KOPT-K1 (cell line): ENCODE measurements around the gene NEK11.
"Not testable (repeated sequence)": the region's sequence is repeated elsewhere in the genome, so short reads cannot be mapped to it uniquely, and the experiment has no call there.

Experiments
- H3K27ac ChIP-seq: fragments of 200-600 bp; sonication (generic); 2 replicates; pipeline ENCODE4 v1.5.1; 2016; ENCODE audit warnings: antibody characterized with exemption, mild to moderate bottlenecking, low read depth, low read length; ENCODE audit not compliant: poor library complexity, severe bottlenecking
- H3K36me3 ChIP-seq: fragments of 200-600 bp; sonication (generic); 2 replicates; pipeline ENCODE4 v1.5.1; 2017; ENCODE audit warnings: antibody characterized with exemption, mild to moderate bottlenecking, low read length, moderate library complexity; ENCODE audit not compliant: insufficient read depth
- H3K9me3 ChIP-seq: fragments of 200-600 bp; sonication (generic); 2 replicates; pipeline ENCODE4 v1.5.1; 2017; ENCODE audit warnings: antibody characterized with exemption, low read length, mild to moderate bottlenecking; ENCODE audit not compliant: insufficient read depth, poor library complexity, severe bottlenecking

The NEK11 gene

DNA sequence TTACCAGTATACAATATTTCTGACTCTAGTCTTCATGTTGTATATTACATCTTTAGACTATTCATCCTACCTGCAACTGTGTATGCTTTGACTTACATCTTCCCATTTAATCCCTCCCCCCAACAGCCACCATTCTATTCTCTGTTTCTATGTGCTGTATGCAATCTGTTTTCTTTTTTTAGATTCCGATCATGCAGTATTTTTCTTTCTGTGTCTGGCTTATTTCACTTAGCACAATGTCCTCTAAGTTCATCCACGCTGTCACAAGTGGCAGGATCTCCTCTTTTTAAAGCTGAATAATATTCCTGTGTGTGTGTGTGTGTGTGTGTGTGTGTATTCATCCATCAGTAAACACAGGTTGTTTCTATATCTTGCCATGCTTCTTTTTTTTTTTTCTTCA, 288.5 kb downstream of the NEK11 start:
- no peak overlapping the region for H3K27ac ChIP-seq
- H3K9me3 ChIP-seq, result no peaks in the 10 kb centered on the region

GRCh38 chr3:131317667-131318066, 291.0 kb downstream of the NEK11 start:
- Histone ChIP-seq H3K9me3 (no peaks in the 10 kb centered on the region), H3K27ac (no peak overlapping the region)

More for the DNA sequence above, 288.5 kb downstream of the NEK11 start:
- H3K36me3 ChIP-seq, result no peaks in the 10 kb centered on the region

DNA sequence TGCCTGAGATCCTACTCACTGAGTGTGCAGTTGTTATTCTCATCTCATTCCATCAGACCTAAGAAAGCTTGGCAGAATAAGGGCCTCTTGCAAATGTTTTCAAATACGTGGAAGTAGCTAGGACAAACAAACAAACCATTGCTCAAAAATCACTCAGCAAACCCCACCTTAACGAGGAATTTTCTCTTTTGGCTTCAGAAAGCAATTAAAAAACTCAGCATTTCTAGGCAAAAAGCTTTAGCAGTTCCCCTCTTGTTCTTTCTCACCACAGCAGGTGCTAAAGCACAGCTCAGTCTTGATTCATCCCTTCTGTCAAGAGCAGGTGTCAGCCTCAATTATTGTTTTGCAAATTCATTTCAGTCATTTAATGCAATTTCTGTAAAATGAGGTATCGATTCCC, 296.3 kb downstream of the NEK11 start:
- Histone ChIP-seq H3K9me3 (no peaks in the 10 kb centered on the region), H3K36me3 (no peaks in the 10 kb centered on the region), H3K27ac (no peak overlapping the region)

More at GRCh38 chr3:131317667-131318066, 291.0 kb downstream of the NEK11 start:
- H3K36me3 ChIP-seq, result no peaks in the 10 kb centered on the region

- H3K36me3 ChIP-seq, result no peaks in the 10 kb centered on the region
- no peak overlapping the region for H3K27ac ChIP-seq
- H3K9me3 ChIP-seq, result no peaks in the 10 kb centered on the region
Observed at GRCh38 chr3:131323792-131324191, 297.1 kb downstream of the NEK11 start.

DNA sequence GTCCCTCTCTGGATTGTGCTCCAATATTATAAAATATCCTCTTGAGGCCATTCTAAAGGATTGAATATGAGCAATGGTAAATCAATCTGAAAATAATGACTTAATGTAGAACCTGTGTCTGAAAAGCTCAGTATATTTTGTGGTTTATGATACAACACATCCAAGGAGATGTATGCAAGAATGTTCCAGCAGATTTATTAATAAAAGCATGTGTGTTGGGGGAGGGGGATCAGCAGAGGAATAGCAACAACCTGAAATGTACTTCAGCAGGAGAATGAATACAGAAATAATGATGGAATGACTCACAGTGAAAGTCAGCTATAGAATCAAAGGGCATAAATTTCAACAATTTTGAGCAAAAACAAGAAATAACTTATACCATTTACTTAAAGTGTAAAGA, 298.2 kb downstream of the NEK11 start:
- H3K27ac ChIP-seq, result no peak overlapping the region
- no peaks in the 10 kb centered on the region for H3K36me3 ChIP-seq
- no peaks in the 10 kb centered on the region for H3K9me3 ChIP-seq

- Histone ChIP-seq H3K36me3 (no peaks in the 10 kb centered on the region), H3K27ac (no peak overlapping the region), H3K9me3 (no peaks in the 10 kb centered on the region)
Observed at GRCh38 chr3:131326307-131326706, 299.6 kb downstream of the NEK11 start.

DNA sequence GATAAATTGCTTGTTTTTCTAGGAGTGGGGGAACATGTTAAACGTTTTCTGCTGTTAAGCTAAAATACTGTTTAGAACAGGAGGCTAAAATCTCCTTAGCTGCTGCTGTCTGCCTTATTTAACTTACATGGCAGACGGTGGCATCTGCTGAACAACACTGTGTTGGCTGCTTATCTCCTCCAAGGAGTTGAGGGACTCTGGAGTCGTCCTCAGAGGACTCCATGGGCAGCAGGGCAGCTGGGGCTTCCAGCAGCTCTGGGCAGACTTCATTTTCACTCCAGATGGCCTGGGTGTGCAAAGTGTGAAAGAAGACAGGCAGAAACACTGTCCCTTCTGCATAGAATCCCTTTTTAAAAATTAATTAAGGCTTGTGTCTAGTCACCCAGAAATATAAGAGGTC, 302.0 kb downstream of the NEK11 start:
- no peaks in the 10 kb centered on the region for H3K9me3 ChIP-seq
- no peaks in the 10 kb centered on the region for H3K36me3 ChIP-seq
- H3K27ac ChIP-seq, result no peak overlapping the region

DNA sequence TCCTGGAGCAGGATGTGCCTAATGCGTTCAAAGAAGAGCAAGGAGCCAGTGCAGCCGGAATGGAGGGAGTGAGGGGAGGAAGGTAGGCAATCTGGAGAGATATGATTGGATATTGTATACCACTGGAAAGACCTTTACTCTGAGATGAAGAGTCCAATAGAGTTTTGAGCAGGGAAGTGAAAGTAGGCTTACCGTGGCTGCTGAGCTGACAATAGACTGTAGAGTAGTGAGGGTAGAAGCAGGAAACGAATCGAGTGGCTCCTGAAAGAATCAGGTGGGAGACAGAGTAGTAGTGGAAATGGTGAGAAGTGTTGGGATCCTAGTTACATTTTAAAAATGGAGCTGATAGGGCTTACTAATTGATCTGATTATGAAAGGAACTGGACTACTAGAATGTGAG, 303.1 kb downstream of the NEK11 start:
- H3K36me3 ChIP-seq, result no peaks in the 10 kb centered on the region
- no peak overlapping the region for H3K27ac ChIP-seq
- H3K9me3 ChIP-seq, result no peaks in the 10 kb centered on the region

DNA sequence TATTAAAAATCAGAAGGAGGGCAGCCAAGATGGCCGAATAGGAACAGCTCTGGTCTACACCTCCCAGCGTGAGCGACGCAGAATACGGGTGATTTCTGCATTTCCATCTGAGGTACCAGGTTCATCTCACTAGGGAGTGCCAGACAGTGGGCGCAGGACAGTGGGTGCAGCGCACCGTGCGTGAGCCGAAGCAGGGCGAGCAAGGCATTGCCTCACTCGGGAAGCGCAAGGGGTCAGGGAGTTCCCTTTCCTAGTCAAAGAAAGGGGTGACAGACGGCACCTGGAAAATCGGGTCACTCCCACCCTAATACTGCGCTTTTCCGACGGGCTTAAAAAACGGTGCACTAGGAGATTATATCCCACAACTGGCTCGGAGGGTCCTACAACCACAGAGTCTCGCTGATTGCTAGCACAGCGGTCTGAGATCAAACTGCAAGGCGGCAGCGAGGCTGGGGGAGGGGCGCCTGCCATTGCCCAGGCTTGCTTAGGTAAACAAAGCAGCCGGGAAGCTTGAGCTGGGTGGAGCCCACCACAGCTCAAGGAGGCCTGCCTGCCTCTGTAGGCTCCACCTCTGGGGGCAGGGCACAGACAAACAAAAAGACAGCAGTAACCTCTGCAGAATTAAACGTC, 304.9 kb downstream of the NEK11 start:
- H3K36me3 ChIP-seq, H3K27ac ChIP-seq, H3K9me3 ChIP-seq: not testable (repeated sequence)

DNA sequence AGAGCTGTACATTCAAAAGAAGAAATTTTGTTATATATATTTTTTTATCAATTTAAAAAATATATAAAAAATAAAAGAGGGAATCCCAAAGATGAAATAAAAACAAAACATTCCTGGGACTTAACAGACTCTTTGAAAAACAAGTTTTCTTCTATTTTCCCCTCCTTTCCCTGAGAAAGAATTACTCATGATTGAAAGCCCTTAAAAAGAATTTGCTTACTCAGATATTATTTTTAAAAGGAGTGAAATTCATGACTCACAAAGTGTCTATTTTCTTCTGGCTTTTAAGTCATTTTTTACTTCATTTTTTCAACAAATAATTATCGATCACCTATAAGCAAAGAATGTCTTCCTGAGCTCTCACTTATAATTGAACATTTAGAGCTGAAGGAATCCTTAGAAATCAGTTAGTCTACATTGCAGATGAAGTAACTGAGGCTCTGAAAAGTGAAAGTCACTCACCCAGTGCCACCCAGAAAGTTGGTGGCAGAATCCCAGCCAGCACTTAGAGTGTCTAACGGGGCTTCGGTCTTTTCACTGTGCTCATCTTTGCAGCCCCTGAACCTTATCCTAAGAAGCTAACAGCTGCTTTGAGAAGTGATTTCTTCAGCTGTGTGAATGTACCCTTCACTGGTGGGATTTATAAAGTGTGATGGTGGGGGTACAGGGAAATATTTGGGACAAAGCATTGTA, 312.4 kb downstream of the NEK11 start:
- Histone ChIP-seq H3K27ac (no peak overlapping the region), H3K36me3 (no peaks in the 10 kb centered on the region)

DNA sequence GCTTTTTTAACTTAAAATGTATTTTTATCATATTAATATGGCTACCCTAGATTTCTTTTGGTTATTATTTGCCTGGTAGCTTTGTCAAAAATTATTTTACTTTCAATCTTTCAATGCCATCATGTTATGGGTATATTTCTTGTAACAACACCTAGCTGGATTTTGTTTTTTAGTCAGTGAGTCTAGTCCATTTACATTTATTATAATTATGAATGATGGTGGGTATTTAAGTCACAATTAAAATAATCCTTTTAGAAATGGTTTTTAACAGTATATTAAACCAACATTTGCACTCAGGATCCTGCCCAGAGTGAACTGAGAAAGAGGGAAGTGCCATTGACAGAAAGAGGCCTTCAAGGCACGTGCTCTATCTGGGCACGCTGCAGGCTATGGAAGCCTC, 315.1 kb downstream of the NEK11 start:
- Histone ChIP-seq H3K9me3 (peaks cover 12% of the 10 kb centered on the region), H3K36me3 (no peaks in the 10 kb centered on the region), H3K27ac (no peak overlapping the region)

More for the DNA sequence above, 312.4 kb downstream of the NEK11 start:
- H3K9me3 ChIP-seq, result peaks cover 12% of the 10 kb centered on the region

DNA sequence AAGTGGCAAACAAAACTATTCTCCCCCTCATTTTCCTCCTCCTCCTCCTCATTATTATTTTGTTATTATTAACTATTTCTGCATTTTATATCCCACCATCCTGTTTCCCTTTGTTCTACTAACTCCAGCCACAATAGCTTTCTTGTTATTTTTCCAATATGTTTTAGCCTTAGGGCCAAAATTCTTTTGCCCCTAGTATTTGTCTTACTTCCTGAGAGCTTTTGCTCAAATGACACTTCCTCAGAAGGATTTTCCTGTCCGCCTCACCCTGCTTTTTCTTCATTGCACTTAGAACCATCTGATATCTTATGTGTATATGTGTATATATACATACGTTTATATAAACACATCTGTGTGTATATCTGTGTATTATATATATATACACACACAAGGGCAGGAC, 322.2 kb downstream of the NEK11 start:
- Histone ChIP-seq H3K9me3 (peaks cover 2% of the 10 kb centered on the region), H3K36me3 (no peaks in the 10 kb centered on the region), H3K27ac (no peak overlapping the region)

- Histone ChIP-seq H3K27ac (no peak overlapping the region), H3K9me3 (no peaks in the 10 kb centered on the region), H3K36me3 (no peaks in the 10 kb centered on the region)
Observed at GRCh38 chr3:131349454-131349853, 322.8 kb downstream of the NEK11 start.

GRCh38 chr3:131349946-131350347, 323.3 kb downstream of the NEK11 start:
- H3K27ac ChIP-seq, result no peak overlapping the region
- no peaks in the 10 kb centered on the region for H3K9me3 ChIP-seq
- no peaks in the 10 kb centered on the region for H3K36me3 ChIP-seq

DNA sequence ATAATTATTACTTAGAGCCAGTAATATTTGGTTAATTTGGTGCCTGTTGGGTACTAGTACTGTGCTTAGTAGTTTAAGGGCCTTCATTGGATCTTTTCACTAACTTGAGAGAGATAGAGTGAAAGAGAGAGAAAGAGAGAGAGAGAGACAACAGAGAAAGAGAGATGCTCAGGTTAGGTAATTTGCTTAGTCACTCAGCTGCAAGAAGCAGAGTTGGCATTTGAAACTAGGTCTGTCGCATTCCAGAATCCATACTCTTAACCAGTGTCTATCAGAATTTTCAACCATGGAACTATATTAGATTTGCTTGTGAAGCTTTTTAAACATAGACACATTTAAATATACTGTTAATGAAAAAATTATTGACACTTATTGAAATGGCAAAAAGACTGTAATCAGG, 323.8 kb downstream of the NEK11 start:
- Histone ChIP-seq H3K27ac (no peak overlapping the region), H3K36me3 (no peaks in the 10 kb centered on the region)

More for the DNA sequence above, 323.8 kb downstream of the NEK11 start:
- no peaks in the 10 kb centered on the region for H3K9me3 ChIP-seq
